Esophagus squamous epithelium (tissue), 5 donors: ENCODE results near the gene TRPV3. TPM values are rescaled to one million over a fixed set of nuclear protein-coding genes. Genes with fewer than 3 reads are reported as not detected.
"Not testable (repeated sequence)": the region's sequence is repeated elsewhere in the genome, so short reads cannot be mapped to it uniquely, and the experiment has no call there.

ENCODE experiments used
- DNase-seq: peaks from one replicate; lab custom pipeline; 2025; lab: John Stamatoyannopoulos, UW
- H3K27ac ChIP-seq, 4 donors: fragments of 200-600 bp; sonication (generic); one replicate each; pipeline ENCODE4 v1.5.1; 2016 to 2019; ENCODE audit warnings: mild to moderate bottlenecking in 1 of 4
- H3K27me3 ChIP-seq, 4 donors: fragments of 200-600 bp; sonication (generic); 1 replicate in 3 of 4; 2 replicates in 1 of 4; pipeline versions ENCODE4 v1.5.1 to v1.6.0; 2017 to 2021; ENCODE audit warnings: antibody characterized with exemption in 1 of 4
- H3K36me3 ChIP-seq, 3 donors: fragments of 200-600 bp; sonication (generic); one replicate each; pipeline ENCODE4 v1.5.1; 2016 to 2019
- H3K4me1 ChIP-seq, 3 donors: fragments of 200-600 bp; sonication (generic); one replicate each; pipeline ENCODE4 v1.5.1; 2017 to 2019
- H3K4me3 ChIP-seq, 4 donors: fragments of 200-600 bp; sonication (generic); 1 replicate in 3 of 4; 2 replicates in 1 of 4; pipeline ENCODE4 v1.5.1; 2016 to 2019; ENCODE audit warnings: mild to moderate bottlenecking in 2 of 4, moderate library complexity in 1 of 4
- H3K9me3 ChIP-seq, 3 donors: fragments of 200-600 bp; sonication (generic); one replicate each; pipeline ENCODE4 v1.5.1; 2016 to 2019
- POLR2A ChIP-seq, 4 donors: fragments of 450-650 bp; IDR thresholded peaks; one replicate each; pipeline ENCODE4 v1.6.1; 2017; ENCODE audit warnings: antibody characterized with exemption in 4 of 4, mild to moderate bottlenecking in 4 of 4, moderate library complexity in 3 of 4
- WGBS, 2 donors: methylation state at CpG; one replicate each; pipeline ENCODE4 v1.1.5; 2018; 5-methylcytosine and 5-hydroxymethylcytosine counted together
- intact Hi-C: fragments of 100-400 bp; cut with DNase I; formaldehyde crosslinking; loops from one replicate; pipeline ENCODE4 v1.15.0; 2022
- total RNA-seq, 4 donors: library from RNA; depleted of rRNA; stranded (reverse); fragments of >200 nt; gene quantifications; one replicate each; pipeline ENCODE4 v1.1.0, GENCODE V29; 2016
- TF ChIP-seq, protein P1 (sequence below), 6 experiments: fragments of 450-650 bp in 4 of 6; fragments of 200-600 bp in 2 of 6; sonication (generic) in 2 of 6; IDR thresholded peaks; one replicate each; pipeline ENCODE4 v1.5.1; 2016 to 2019; ENCODE audit warnings: antibody characterized with exemption in 6 of 6, mild to moderate bottlenecking in 4 of 6, moderate library complexity in 4 of 6
- donor health status: DM: yes; HTN: yes; CAD: no.

The TRPV3 gene
- total RNA-seq, 4 donors from 2014 or later: 0.76 to 1.8 (median 0.99) TPM; not detected in 1

DNA sequence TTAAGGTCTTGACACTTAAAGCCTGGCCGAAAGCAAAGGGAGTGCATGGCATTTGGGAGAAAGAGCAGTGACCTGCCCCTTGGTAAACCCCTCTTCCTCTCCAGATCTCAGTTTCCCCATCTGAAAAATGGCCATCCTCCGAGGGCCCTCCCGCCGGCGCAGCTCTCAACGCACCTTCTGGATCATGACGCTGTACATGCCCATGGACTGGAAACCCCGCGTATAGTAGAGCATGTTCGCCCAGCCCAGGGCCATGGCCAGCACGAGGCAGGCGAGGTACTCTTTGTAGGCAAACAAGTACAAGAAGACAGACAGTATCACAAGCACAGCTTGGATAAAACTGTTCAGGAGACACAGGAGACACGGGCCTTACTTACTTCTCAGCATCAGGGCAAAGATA lies 33.6 kb downstream of the TRPV3 start:
- WGBS, 2 donors: 91 to 92% methylated on average over 11 to 13 of the region's 13 CpGs
- H3K27ac ChIP-seq: no peak overlapping the region
- intact Hi-C loops: no loop called here
- DNase-seq: no peak
- no peak overlapping the region for H3K4me3 ChIP-seq
- TF ChIP-seq POLR2A (IDR thresholded peaks at IDR 0.05): no peak
- TF ChIP-seq, protein P1, sequence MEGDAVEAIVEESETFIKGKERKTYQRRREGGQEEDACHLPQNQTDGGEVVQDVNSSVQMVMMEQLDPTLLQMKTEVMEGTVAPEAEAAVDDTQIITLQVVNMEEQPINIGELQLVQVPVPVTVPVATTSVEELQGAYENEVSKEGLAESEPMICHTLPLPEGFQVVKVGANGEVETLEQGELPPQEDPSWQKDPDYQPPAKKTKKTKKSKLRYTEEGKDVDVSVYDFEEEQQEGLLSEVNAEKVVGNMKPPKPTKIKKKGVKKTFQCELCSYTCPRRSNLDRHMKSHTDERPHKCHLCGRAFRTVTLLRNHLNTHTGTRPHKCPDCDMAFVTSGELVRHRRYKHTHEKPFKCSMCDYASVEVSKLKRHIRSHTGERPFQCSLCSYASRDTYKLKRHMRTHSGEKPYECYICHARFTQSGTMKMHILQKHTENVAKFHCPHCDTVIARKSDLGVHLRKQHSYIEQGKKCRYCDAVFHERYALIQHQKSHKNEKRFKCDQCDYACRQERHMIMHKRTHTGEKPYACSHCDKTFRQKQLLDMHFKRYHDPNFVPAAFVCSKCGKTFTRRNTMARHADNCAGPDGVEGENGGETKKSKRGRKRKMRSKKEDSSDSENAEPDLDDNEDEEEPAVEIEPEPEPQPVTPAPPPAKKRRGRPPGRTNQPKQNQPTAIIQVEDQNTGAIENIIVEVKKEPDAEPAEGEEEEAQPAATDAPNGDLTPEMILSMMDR (IDR thresholded peaks at IDR 0.05): no peak
- H3K36me3 ChIP-seq: no peaks in the 10 kb centered on the region
- peaks cover 0 to 1% (median 0%) of the 10 kb centered on the region in 3 donors for H3K4me1 ChIP-seq
- H3K27me3 ChIP-seq: no peaks in the 10 kb centered on the region
- H3K9me3 ChIP-seq: no peaks in the 10 kb centered on the region

DNA sequence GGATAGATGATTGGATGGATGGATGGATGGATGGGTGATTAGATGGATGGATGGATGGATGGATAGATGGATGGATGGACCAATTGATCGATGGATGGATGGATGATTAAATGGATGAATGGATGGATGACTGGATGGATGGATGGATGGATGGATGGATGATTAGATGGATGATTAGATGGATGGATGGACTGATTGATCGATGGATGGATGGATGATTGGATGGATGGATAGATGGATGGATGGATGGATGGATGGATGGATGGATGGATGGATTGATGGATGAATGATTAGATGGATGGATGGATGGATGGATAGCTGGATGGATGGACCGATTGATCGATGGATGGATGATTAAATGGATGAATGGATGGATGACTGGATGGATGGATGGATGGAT lies 38.1 kb downstream of the TRPV3 start:
- H3K9me3 ChIP-seq, H3K36me3 ChIP-seq, H3K27me3 ChIP-seq, H3K27ac ChIP-seq, H3K4me1 ChIP-seq, DNase-seq, intact Hi-C loops, H3K4me3 ChIP-seq: not testable (repeated sequence)
- 83 to 92% methylated on average over 4 of the region's 4 CpGs for WGBS, 2 donors

DNA sequence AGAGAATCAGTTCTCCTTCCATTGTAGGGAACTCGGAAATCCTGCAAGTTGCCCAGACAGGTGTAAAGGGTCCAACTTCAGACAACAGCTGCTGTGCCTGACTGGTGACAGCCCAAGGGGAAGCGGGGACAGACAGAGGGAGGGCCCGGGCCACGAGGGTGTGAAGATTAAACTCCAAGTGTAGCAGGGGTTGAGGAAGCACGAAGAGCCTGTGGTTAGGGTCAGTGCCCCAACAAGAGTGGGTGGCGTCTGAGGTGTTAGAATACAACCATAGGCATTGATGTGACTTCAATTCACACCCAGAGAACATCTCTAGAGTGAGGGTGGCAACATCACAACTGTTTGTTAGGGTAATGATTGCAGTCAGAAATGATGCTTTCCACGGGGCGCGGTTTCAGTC lies 42.7 kb downstream of the TRPV3 start:
- Histone ChIP-seq H3K4me1 (peaks cover 4 to 13% (median 6%) of the 10 kb centered on the region in 3 donors), H3K27me3 (no peaks in the 10 kb centered on the region), H3K4me3 (no peak overlapping the region), H3K27ac (no peak overlapping the region), H3K36me3 (no peaks in the 10 kb centered on the region), H3K9me3 (no peaks in the 10 kb centered on the region)
- 73 to 88% methylated on average over 5 to 8 of the region's 9 CpGs for WGBS, 2 donors
- TF ChIP-seq, protein P1 (IDR thresholded peaks at IDR 0.05): no peak
- TF ChIP-seq POLR2A (IDR thresholded peaks at IDR 0.05): no peak
- DNase-seq: no peak
- intact Hi-C loops: no loop called here

DNA sequence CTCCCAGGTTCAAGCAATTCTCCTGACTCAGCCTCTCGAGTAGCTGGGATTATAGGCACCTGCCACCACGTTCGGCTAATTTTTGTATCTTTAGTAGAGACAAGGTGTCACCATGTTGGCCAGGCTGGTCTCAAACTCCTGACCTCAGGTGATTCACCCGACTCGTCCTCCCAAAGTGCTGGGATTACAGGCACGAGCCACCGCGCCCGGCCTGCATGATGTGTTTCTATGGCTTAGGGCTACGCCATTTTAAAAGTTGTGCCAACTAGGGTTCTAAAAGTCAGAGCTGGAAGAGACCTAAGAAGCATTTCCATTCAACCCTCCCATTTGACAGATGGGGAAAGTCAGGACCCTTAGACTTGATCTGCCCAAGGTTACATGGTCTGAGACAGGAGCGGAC lies 43.4 kb downstream of the TRPV3 start:
- H3K9me3 ChIP-seq, intact Hi-C loops, H3K27ac ChIP-seq, H3K36me3 ChIP-seq, H3K27me3 ChIP-seq, DNase-seq, H3K4me3 ChIP-seq: not testable (repeated sequence)
- H3K4me1 ChIP-seq: peaks cover 4 to 13% (median 6%) of the 10 kb centered on the region in 3 donors
- WGBS, 2 donors: 89 to 90% methylated on average over 10 to 11 of the region's 11 CpGs

DNA sequence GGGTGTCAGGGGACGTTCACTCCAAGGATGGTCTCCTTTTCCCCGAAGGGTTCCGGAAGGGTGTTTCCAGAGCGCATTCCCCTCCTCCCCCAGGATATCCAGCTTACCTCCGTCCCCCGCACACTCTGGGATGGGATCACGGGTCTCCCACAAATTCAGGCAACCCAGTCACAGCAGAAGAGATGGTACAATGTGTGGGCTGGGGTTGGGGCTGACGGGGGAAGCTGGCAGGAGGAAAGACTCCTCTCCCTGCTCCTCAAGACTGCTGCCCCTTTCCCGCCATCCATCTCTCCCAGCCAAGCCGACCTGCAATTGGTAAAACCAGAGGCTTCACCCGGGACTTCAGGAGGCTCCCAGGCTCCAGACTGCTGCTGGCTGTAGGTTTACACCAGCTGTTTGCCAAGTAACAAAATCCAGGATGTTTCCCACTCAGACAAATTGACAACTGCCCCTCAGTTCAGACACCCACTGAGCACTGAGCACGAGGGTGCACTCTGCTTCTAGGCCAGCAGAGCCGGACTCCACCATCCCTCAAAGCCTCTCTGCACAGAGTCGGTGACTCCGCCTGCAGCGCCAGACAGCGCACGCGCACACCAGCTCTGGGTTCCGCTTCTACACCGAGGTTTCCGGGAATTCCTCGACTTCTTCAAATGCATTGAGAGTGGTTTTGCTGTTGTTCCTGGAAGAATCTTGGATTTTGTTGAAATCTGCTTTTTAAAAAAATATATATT lies 44.1 kb downstream of the TRPV3 start:
- Histone ChIP-seq H3K4me3 (no peak overlapping the region), H3K27me3 (no peaks in the 10 kb centered on the region), H3K9me3 (no peaks in the 10 kb centered on the region), H3K4me1 (peaks cover 4 to 13% (median 6%) of the 10 kb centered on the region in 3 donors), H3K27ac (peak overlapping the region in 3 of 4 donors; percentile 70 to 89 (median 71)), H3K36me3 (no peaks in the 10 kb centered on the region)
- intact Hi-C loops: no loop called here
- TF ChIP-seq POLR2A (IDR thresholded peaks at IDR 0.05): no peak
- TF ChIP-seq, protein P1 (IDR thresholded peaks at IDR 0.05): no peak
- 83 to 93% methylated on average over 14 to 19 of the region's 23 CpGs for WGBS, 2 donors
- DNase-seq: no peak

DNA sequence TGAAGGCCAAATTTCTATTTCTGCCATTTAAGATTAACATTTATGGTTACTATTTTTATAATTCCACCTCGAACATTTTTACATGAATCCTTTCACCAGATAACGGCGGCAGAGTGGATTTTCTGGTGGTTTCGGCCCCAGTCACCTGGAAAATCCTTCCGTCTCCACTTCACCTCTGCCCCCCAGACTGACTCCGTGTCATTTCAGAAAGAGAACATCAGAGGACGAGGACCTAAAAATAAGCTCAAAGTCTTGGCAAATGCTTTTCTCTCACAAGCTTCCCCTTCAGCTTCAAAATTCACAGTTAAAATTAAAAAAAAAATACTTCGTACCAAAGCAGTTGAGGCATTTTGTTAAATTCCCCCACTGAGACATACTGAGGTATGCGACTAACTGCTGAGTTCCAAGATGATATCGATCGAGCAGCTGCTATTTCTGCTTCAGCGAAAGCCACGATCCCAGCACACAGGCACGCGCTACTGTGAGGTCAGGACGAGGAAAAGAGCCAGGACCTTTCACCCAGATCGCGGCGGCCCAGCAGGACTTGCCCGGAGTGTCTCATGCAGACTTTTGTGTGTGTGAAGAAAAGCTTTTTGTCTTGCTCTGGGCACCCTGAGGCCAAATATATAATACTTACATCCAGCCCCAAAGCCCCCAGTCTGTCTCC lies 45.0 kb downstream of the TRPV3 start:
- Histone ChIP-seq H3K36me3 (no peaks in the 10 kb centered on the region), H3K27ac (peak overlapping the region; percentile 0 to 89 (median 70)), H3K4me1 (peaks cover 4 to 13% (median 6%) of the 10 kb centered on the region in 3 donors), H3K27me3 (no peaks in the 10 kb centered on the region), H3K4me3 (no peak overlapping the region), H3K9me3 (no peaks in the 10 kb centered on the region)
- intact Hi-C loops: no loop called here
- TF ChIP-seq, protein P1 (IDR thresholded peaks at IDR 0.05): no peak
- no peak for TF ChIP-seq POLR2A (IDR thresholded peaks at IDR 0.05)
- WGBS, 2 donors: 53 to 62% methylated on average over 15 to 20 of the region's 20 CpGs
- no peak for DNase-seq
